AG04449 (cell line): Measurements from ENCODE around the gene PTPRG.

Experiments used
- CTCF ChIA-PET: fragments of 350-600 bp; formaldehyde crosslinking; extraction: SDS; loops from one replicate; lab custom pipeline; 2021; ENCODE audit warnings: antibody characterized with exemption; lab: Yijun Ruan, JAX
- POLR2A ChIA-PET: fragments of 400-600, 350-600 bp; formaldehyde crosslinking; extraction: SDS; loops from one replicate; lab custom pipeline; 2020; ENCODE audit warnings: antibody characterized with exemption, inconsistent platforms; lab: Yijun Ruan, JAX
- DNase-seq: peaks from one replicate; pipeline ENCODE4 v3.0.0-alpha.2; 2010; ENCODE audit warnings: low read depth, low spot score
- H3K4me3 ChIP-seq: 2 replicates; pipeline ENCODE4 v1.5.1; 2011; ENCODE audit warnings: low read depth, mild to moderate bottlenecking, control low read depth, low read length
- TF ChIP-seq, protein P1 (sequence below): IDR thresholded peaks from one replicate; pipeline ENCODE4 v1.5.1; 2011; ENCODE audit warnings: mild to moderate bottlenecking, moderate library complexity, low read length, control low read depth, inconsistent platforms; ENCODE audit not compliant: insufficient read depth; ENCODE audit errors: missing control alignments

PTPRG gene

GRCh38 chr3:61929617-61930016, 368.2 kb downstream of the PTPRG start:
- no peak for DNase-seq
- ChIA-PET CTCF (interaction anchor here (1.4 kb wide), 1 partner anchor 71 kb away, joined by 3 read pairs; no protein-coding TSS in a partner anchor), POLR2A (interaction anchor here (0.7 kb wide), 1 partner anchor 190 kb away, joined by 3 read pairs; no protein-coding TSS in a partner anchor)
- no peak overlapping the region for H3K4me3 ChIP-seq
- TF ChIP-seq, protein P1, sequence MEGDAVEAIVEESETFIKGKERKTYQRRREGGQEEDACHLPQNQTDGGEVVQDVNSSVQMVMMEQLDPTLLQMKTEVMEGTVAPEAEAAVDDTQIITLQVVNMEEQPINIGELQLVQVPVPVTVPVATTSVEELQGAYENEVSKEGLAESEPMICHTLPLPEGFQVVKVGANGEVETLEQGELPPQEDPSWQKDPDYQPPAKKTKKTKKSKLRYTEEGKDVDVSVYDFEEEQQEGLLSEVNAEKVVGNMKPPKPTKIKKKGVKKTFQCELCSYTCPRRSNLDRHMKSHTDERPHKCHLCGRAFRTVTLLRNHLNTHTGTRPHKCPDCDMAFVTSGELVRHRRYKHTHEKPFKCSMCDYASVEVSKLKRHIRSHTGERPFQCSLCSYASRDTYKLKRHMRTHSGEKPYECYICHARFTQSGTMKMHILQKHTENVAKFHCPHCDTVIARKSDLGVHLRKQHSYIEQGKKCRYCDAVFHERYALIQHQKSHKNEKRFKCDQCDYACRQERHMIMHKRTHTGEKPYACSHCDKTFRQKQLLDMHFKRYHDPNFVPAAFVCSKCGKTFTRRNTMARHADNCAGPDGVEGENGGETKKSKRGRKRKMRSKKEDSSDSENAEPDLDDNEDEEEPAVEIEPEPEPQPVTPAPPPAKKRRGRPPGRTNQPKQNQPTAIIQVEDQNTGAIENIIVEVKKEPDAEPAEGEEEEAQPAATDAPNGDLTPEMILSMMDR, result no peak

DNA sequence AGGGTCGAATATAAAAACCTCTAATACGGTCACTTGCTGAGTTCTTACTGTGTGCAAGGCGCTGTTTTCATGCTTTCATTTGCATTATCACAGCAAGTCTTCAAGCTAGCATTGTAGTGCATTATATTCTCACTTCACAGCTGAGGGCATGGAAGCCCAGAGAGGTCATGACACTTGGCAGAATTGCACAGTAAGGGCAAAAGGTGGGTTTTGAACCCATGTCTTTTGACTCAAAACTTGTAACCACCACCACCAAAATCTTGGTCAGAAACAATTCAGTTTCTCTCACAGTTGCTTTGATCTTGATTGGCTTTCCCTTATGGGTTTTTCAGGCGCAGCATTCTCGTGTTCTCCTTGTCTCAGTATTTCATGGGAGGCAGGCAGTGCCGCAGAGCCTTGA, 371.1 kb downstream of the PTPRG start:
- TF ChIP-seq, protein P1, result no peak
- ChIA-PET CTCF (interaction anchor here (1.5 to 1.9 kb wide), 2 partner anchors 74 to 368 kb away, joined by 3 to 5 read pairs; no protein-coding TSS in a partner anchor), POLR2A (no interaction called here)
- no peak overlapping the region for H3K4me3 ChIP-seq
- DNase-seq, result no peak

DNA sequence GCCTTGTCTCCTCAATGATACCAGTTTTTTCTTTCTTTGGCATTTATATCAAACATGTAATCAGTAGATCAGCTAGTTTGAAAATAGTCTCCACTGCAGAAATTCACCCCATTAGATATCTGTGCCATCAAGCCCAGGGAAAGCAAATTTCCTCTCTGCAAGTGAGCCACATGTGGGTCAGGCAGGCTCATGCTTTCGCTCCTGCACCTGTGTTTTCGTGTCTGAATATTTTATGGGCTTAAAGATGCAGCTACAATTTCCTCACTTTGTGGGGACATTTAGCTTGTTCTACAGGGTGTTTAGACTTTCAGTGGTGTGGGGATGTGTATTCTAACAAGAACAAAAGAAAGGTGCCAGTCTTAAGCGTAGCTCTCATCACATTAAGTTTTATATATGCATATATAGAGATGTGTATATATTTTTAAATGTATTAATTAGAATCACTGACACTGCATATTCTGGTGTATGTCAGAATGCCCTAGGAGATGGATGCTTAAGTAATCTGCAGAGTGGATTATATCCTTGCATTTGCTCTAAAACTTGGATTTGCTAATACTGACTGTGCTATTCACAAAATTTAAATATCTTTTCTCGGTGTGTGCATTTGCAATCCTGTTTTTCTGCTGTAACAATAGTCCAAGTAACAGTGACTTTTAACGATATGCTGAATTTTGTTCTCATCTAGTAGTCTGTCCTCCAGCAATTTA, 372.6 kb downstream of the PTPRG start:
- DNase-seq, result no peak
- TF ChIP-seq, protein P1, result no peak
- CTCF ChIA-PET, result interaction anchor here (1.5 to 1.9 kb wide), 3 partner anchors 13 to 370 kb away, joined by 4 to 6 read pairs (median 5); no protein-coding TSS in a partner anchor
- no peak overlapping the region for H3K4me3 ChIP-seq
- POLR2A ChIA-PET, result no interaction called here

DNA sequence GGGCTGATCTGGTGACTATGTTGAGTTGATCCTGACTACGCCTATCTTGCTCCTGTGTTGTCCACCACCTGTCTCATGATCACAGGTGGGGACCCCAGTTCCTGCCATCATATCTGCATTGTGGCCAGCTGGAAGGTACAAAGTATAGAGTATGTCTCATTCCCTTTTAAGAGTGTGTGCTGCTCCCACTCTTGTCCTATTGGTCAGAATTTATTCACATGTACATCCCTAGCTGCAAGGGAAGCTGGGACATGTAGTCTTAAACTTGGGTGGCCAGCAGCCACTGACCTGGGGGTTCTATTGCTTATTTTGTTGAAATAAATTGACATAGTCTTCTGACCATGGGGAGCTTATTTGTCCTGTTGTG, 373.1 kb downstream of the PTPRG start:
- no peak overlapping the region for H3K4me3 ChIP-seq
- ChIA-PET POLR2A (no interaction called here), CTCF (interaction anchor here (1.0 to 3.2 kb wide), 4 partner anchors 12 to 369 kb away, joined by 3 to 23 read pairs (median 5); no protein-coding TSS in a partner anchor)
- TF ChIP-seq, protein P1, result no peak
- DNase-seq, result no peak

- ChIA-PET POLR2A (no interaction called here), CTCF (interaction anchor here (0.8 to 3.2 kb wide), 20 partner anchors 8 to 377 kb away, joined by 3 to 32 read pairs (median 6); no protein-coding TSS in a partner anchor)
- TF ChIP-seq, protein P1, result no peak
- no peak for DNase-seq
- H3K4me3 ChIP-seq, result no peak overlapping the region
These were observed 374.4 kb downstream of the PTPRG start for GRCh38 chr3:61935814-61936213.

- CTCF ChIA-PET, result interaction anchor here (0.6 to 3.2 kb wide), 21 partner anchors 9 to 377 kb away, joined by 3 to 32 read pairs (median 6); no protein-coding TSS in a partner anchor
These were observed 375.1 kb downstream of the PTPRG start for GRCh38 chr3:61936344-61936937.

More at GRCh38 chr3:61936344-61936937, 375.1 kb downstream of the PTPRG start:
- H3K4me3 ChIP-seq, result no peak overlapping the region
- no peak for DNase-seq
- TF ChIP-seq, protein P1, result peak; percentile 62
- POLR2A ChIA-PET, result no interaction called here
